HepG2 (cell line): ENCODE data around the gene LHPP. TPM values are rescaled to one million over a fixed set of nuclear protein-coding genes. Genes with fewer than 3 reads are reported as not detected.

Experiments used
- ATAC-seq: fragments of 200-7000 bp; cut with Tn5 transposase; 3 replicates; pipeline ENCODE4 v1.9.1; 2020; ENCODE audit warnings: mild to moderate bottlenecking, moderate library complexity
- BruUV-seq: library from RNA; stranded (reverse); fragments of 400-500 nt; replicated peaks from 2 replicates; lab custom pipeline; 2021; lab: Mats Ljungman, UMichigan
- CTCF ChIA-PET: fragments of 300-600 bp; formaldehyde crosslinking; extraction: SDS; loops from one replicate; lab custom pipeline; 2021; ENCODE audit warnings: low total read pairs, inconsistent platforms, low intra/inter-chr PET ratio; lab: Yijun Ruan, JAX
- POLR2A ChIA-PET: fragments of 350-600 bp; sonication (Branson Sonifier 250); formaldehyde crosslinking; loops from one replicate; lab custom pipeline; 2020; ENCODE audit warnings: antibody characterized with exemption, inconsistent platforms; lab: Yijun Ruan, JAX
- DNase-seq: peaks from one replicate; pipeline ENCODE4 v3.0.0-alpha.2; 2015; ENCODE audit warnings: low spot score
- FAIRE-seq: peaks from 3 replicates; lab custom pipeline; 2011; peaks lifted over from hg19 to GRCh38; lab: Jason Lieb, UNC
- H2AFZ ChIP-seq: one replicate; pipeline ENCODE4 v1.6.1; 2011; ENCODE audit warnings: low read length, inconsistent platforms
- H3K27ac ChIP-seq: fragments of 300-600 bp; 3 replicates; pipeline ENCODE4 v1.8.0; 2011; ENCODE audit warnings: mixed run types, mild to moderate bottlenecking, mixed read lengths, low read length, inconsistent platforms; ENCODE audit not compliant: insufficient read depth; ENCODE audit errors: extremely low read length
- H3K27me3 ChIP-seq, 2 experiments: fragments of 200-600 bp in 1 of 2; 2 replicates in 1 of 2; 3 replicates in 1 of 2; pipeline versions ENCODE4 v1.6.0 to v1.8.0; 2011; ENCODE audit warnings: low read length in 2 of 2, mild to moderate bottlenecking in 2 of 2, moderate library complexity in 2 of 2, inconsistent platforms in 1 of 2; ENCODE audit not compliant: insufficient read depth in 2 of 2, control insufficient read depth in 1 of 2
- H3K36me3 ChIP-seq, 2 experiments: fragments of 200-600 bp in 1 of 2; replicated peaks in 1 of 2; 2 replicates in 1 of 2; 3 replicates in 1 of 2; pipeline versions ENCODE4 v1.5.1 to v1.8.0; 2011; ENCODE audit warnings: low read length in 2 of 2, inconsistent platforms in 1 of 2; ENCODE audit not compliant: insufficient read depth in 2 of 2, control insufficient read depth in 1 of 2
- H3K4me1 ChIP-seq: 2 replicates; pipeline ENCODE4 v1.5.1; 2012; ENCODE audit warnings: low read length, inconsistent platforms; ENCODE audit not compliant: insufficient read depth
- H3K4me2 ChIP-seq: 2 replicates; pipeline ENCODE4 v1.6.0; 2011; ENCODE audit warnings: low read depth, low read length, inconsistent platforms
- H3K4me3 ChIP-seq, 3 experiments: fragments of 200-600 bp in 1 of 3; sonication (generic), shearing (Covaris generic) in 1 of 3; replicated peaks in 1 of 3; 2 replicates each; pipeline ENCODE4 v1.5.1; 2011 to 2016; ENCODE audit warnings: low read length in 3 of 3, inconsistent platforms in 2 of 3, low read depth in 2 of 3, mild to moderate bottlenecking in 2 of 3, control low read depth in 1 of 3, mixed read lengths in 1 of 3; ENCODE audit not compliant: insufficient read depth in 1 of 3
- H3K79me2 ChIP-seq: one replicate; pipeline ENCODE4 v1.6.1; 2011; ENCODE audit warnings: low read length, inconsistent platforms; ENCODE audit not compliant: insufficient read depth
- H3K9ac ChIP-seq: 2 replicates; pipeline ENCODE4 v1.6.0; 2011; ENCODE audit warnings: mild to moderate bottlenecking, low read depth, low read length, inconsistent platforms; ENCODE audit not compliant: insufficient read depth
- H3K9me3 ChIP-seq: 2 replicates; pipeline ENCODE4 v1.5.1; 2012; ENCODE audit warnings: mild to moderate bottlenecking, low read length
- H4K20me1 ChIP-seq: 2 replicates; pipeline ENCODE4 v1.6.0; 2011; ENCODE audit warnings: inconsistent platforms, mild to moderate bottlenecking, low read length, moderate library complexity; ENCODE audit not compliant: insufficient read depth
- HMGXB4 ChIP-seq, 2 experiments: sonication (generic) in 1 of 2; formaldehyde crosslinking in 1 of 2; IDR thresholded peaks; 2 replicates each; pipeline versions ENCODE4 v1.4.0 to v1.6.1; 2018 to 2020; ENCODE audit warnings: missing genetic modification reagents in 2 of 2, borderline replicate concordance in 1 of 2, low read depth in 1 of 2, mild to moderate bottlenecking in 1 of 2, missing biosample characterization in 1 of 2
- HNRNPL ChIP-seq: fragments of 200-400 bp; formaldehyde crosslinking; IDR thresholded peaks from 2 replicates; pipeline ENCODE4 v1.6.1; 2017; ENCODE audit warnings: mild to moderate bottlenecking, low read depth, low read length
- JUN ChIP-seq: sonication (generic); formaldehyde crosslinking; IDR thresholded peaks from 2 replicates; pipeline ENCODE4 v1.4.0; 2020; ENCODE audit warnings: mild to moderate bottlenecking, missing genetic modification reagents
- RAD21 ChIP-seq: fragments of 450-650 bp; formaldehyde crosslinking; IDR thresholded peaks from 2 replicates; pipeline ENCODE4 v1.5.0; 2020; ENCODE audit warnings: mild to moderate bottlenecking
- STAT5B ChIP-seq: sonication (generic); formaldehyde crosslinking; IDR thresholded peaks from 2 replicates; pipeline ENCODE4 v1.4.0; 2020; ENCODE audit warnings: missing genetic modification reagents
- WIZ ChIP-seq: sonication (generic); formaldehyde crosslinking; IDR thresholded peaks from 2 replicates; pipeline ENCODE4 v1.5.1; 2020; ENCODE audit warnings: mild to moderate bottlenecking, missing genetic modification reagents
- ZHX1 ChIP-seq: sonication (generic); formaldehyde crosslinking; IDR thresholded peaks from 2 replicates; pipeline ENCODE4 v1.8.1; 2022; ENCODE audit warnings: low read depth, mild to moderate bottlenecking, missing genetic modification reagents
- ZKSCAN1 ChIP-seq: fragments of 150-350 bp; IDR thresholded peaks from 2 replicates; pipeline ENCODE4 v1.6.1; 2014; ENCODE audit warnings: low read length
- ZNF362 ChIP-seq: sonication (generic); formaldehyde crosslinking; IDR thresholded peaks from 2 replicates; pipeline ENCODE4 v1.4.0; 2020; ENCODE audit warnings: missing genetic modification reagents, mild to moderate bottlenecking, borderline replicate concordance
- ZNF468 ChIP-seq: sonication (generic); formaldehyde crosslinking; IDR thresholded peaks from 2 replicates; pipeline ENCODE4 v1.8.0; 2022; ENCODE audit warnings: mild to moderate bottlenecking, moderate library complexity, missing genetic modification reagents
- ZSCAN31 ChIP-seq: sonication (generic); formaldehyde crosslinking; IDR thresholded peaks from 2 replicates; pipeline ENCODE4 v1.5.0; 2020; ENCODE audit warnings: low read depth, mild to moderate bottlenecking, missing genetic modification reagents
- WGBS: methylation state at CpG from one replicate; pipeline ENCODE4 v1.1.6; 2017; ENCODE audit warnings: low lambda C conversion rate; 5-methylcytosine and 5-hydroxymethylcytosine counted together
- in situ Hi-C: cut with HindIII; loops from 2 replicates; pipeline ENCODE4 v1.10.0; 2017; ENCODE audit warnings: low pct_unique_long_range_greater_than_20kb; ENCODE audit not compliant: extremely low pct_ligation_motif_present
- intact Hi-C: fragments of 100-400 bp; cut with micrococcal nuclease; formaldehyde crosslinking; loops from one replicate; pipeline ENCODE4 v1.10.0; 2022; ENCODE audit not compliant: unreplicated experiment
- polyA plus RNA-seq, 8 experiments: library from polyadenylated mRNA; depleted of rRNA in 3 of 8; stranded (reverse) in 7 of 8; unstranded in 1 of 8; fragments of >200 nt; fragmentation: Illumina TruSeq in 4 of 8; extraction: Trizol in 4 of 8; gene quantifications; 2 replicates each; pipeline versions ENCODE4 v1.2.1 to v1.2.3, GENCODE V29; 2011 to 2016; ENCODE audit warnings: low read depth in 4 of 8, missing spikeins in 1 of 8, mixed read lengths in 1 of 8; ENCODE audit not compliant: insufficient read depth in 1 of 8
- total RNA-seq, 5 experiments: library from RNA; depleted of rRNA; stranded (reverse); fragments of >200 nt; fragmentation: Illumina TruSeq; extraction: Trizol; gene quantifications; 2 replicates each; pipeline ENCODE4 v1.2.3, GENCODE V29; 2016; ENCODE audit warnings: low read depth in 1 of 5

Gene LHPP
- total and polyA plus RNA-seq, 2 of the 13 experiments (the other 11 are each of a cell fraction or from before 2014, with no cell fraction given), result 5.2 to 13.1 TPM

- peaks cover 54% of the 10 kb centered on the region for H3K4me1 ChIP-seq
- ChIA-PET CTCF (no interaction called here), POLR2A (interaction anchor here (1.6 to 2.5 kb wide), 2 partner anchors 15 kb away, joined by 5 to 12 read pairs; no protein-coding TSS in a partner anchor)
- ATAC-seq (no peak), FAIRE-seq (no peak), DNase-seq (no peak)
- H3K79me2 ChIP-seq, result no peaks in the 10 kb centered on the region
- intact Hi-C loops (no loop called here), in situ Hi-C loops (no loop called here)
- no peak overlapping the region for H2AFZ ChIP-seq
- H3K27me3 ChIP-seq, result no peaks in the 10 kb centered on the region
- H3K9me3 ChIP-seq, result no peaks in the 10 kb centered on the region
- WGBS, result 82% methylated on average over 2 of the region's 22 CpGs
- H3K36me3 ChIP-seq, result no peaks in the 10 kb centered on the region
- peak overlapping the region; percentile 54 for H3K4me2 ChIP-seq
- TF ChIP-seq HNRNPL (0 out of 2 replicates have a peak, but pooled peaks have one; percentile 13), RAD21 (CRISPR knock-in tag) (no peak)
- H3K27ac ChIP-seq, result no peak overlapping the region
- BruUV-seq, result no TSS peak
- no peak overlapping the region for H3K4me3 ChIP-seq
- H3K9ac ChIP-seq, result no peak overlapping the region
- H4K20me1 ChIP-seq, result no peaks in the 10 kb centered on the region
These were observed 142.8 kb downstream of the LHPP start for GRCh38 chr10:124604214-124605000.

GRCh38 chr10:124605001-124605370, 143.4 kb downstream of the LHPP start:
- ATAC-seq (no peak), FAIRE-seq (no peak), DNase-seq (no peak)
- Histone ChIP-seq H3K9ac (no peak overlapping the region), H3K4me3 (peak overlapping the region in 1 of 3 experiments; percentile 79; a peak in 2 of 6 replicates), H3K4me2 (peak overlapping the region; percentile 96), H2AFZ (no peak overlapping the region), H3K27me3 (no peaks in the 10 kb centered on the region), H3K36me3 (no peaks in the 10 kb centered on the region), H3K27ac (no peak overlapping the region), H3K9me3 (no peaks in the 10 kb centered on the region), H3K4me1 (peaks cover 54% of the 10 kb centered on the region), H4K20me1 (no peaks in the 10 kb centered on the region), H3K79me2 (no peaks in the 10 kb centered on the region)
- intact Hi-C loops, result loop anchor here (5.0 kb wide), 1 partner anchor 137 kb away; the partner anchor contains the start of gene FAM53B
- BruUV-seq, result no TSS peak
- CTCF ChIA-PET, result no interaction called here
- POLR2A ChIA-PET, result interaction anchor here (1.4 to 2.5 kb wide), 3 partner anchors 8 to 51 kb away, joined by 5 to 12 read pairs (median 5); no protein-coding TSS in a partner anchor
- in situ Hi-C loops, result no loop called here
- WGBS, result 65% methylated on average over 2 of the region's 8 CpGs
- TF ChIP-seq ZKSCAN1 (no peak), ZNF468 (CRISPR knock-in tag) (no peak), ZNF362 (CRISPR knock-in tag) (no peak), ZSCAN31 (CRISPR knock-in tag) (no peak), HMGXB4 (CRISPR knock-in tag; IDR thresholded peaks at IDR 0.05; ENCODE audit: borderline replicate concordance in 1 of 2, low read depth in 1 of 2) (no peak), ZHX1 (no peak), JUN (CRISPR knock-in tag) (no peak), STAT5B (CRISPR knock-in tag) (no peak), WIZ (no peak)
